Measurements from ENCODE around the gene PHIP. TPM values are rescaled to one million over a fixed set of nuclear protein-coding genes. Genes with fewer than 3 reads are reported as not detected.

Gene PHIP
- total RNA-seq, 1 experiment from 2014 or later = 53.6 TPM

DNA sequence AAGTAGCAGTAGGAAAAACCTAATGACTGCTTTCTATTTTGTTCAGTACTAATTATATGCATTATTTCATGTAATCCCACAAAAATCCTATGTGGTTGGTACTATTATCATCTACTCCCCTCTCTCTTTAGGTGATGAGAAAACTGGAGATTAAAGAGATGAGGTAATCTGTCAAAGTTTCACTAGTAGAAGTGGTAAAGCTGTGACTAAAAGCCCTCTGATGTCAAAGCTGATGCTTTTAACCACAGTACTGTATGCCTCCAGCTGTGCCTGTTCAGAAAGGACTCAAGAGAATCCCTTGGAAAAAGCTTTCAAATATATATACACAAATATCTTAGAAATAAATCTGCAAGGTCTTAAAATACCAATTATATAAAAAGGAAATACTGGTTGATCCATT is 38.0 kb downstream of the PHIP start:
- TF ChIP-seq, protein P1, sequence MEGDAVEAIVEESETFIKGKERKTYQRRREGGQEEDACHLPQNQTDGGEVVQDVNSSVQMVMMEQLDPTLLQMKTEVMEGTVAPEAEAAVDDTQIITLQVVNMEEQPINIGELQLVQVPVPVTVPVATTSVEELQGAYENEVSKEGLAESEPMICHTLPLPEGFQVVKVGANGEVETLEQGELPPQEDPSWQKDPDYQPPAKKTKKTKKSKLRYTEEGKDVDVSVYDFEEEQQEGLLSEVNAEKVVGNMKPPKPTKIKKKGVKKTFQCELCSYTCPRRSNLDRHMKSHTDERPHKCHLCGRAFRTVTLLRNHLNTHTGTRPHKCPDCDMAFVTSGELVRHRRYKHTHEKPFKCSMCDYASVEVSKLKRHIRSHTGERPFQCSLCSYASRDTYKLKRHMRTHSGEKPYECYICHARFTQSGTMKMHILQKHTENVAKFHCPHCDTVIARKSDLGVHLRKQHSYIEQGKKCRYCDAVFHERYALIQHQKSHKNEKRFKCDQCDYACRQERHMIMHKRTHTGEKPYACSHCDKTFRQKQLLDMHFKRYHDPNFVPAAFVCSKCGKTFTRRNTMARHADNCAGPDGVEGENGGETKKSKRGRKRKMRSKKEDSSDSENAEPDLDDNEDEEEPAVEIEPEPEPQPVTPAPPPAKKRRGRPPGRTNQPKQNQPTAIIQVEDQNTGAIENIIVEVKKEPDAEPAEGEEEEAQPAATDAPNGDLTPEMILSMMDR (conservative IDR thresholded peaks at IDR 0.05) = no peak
- H4K5ac ChIP-seq (ENCODE audit: insufficient read length, low read depth, low read length) = no peak overlapping the region
- no peak overlapping the region for H2BK15ac ChIP-seq (ENCODE audit: low read depth, low read length)
- no peak overlapping the region for H4K91ac ChIP-seq (ENCODE audit: insufficient read length, low read depth, low read length)
- H3K23me2 ChIP-seq (ENCODE audit: insufficient read length, low read depth, low read length, poor library complexity, severe bottlenecking) = no peaks in the 10 kb centered on the region
- no peak overlapping the region for H2BK12ac ChIP-seq (ENCODE audit: insufficient read length, low read depth, low read length)
- no peak overlapping the region for H3K4me3 Mint-ChIP-seq
- no peaks in the 10 kb centered on the region for H3K27me3 Mint-ChIP-seq (ENCODE audit: low read depth)
- H2BK120ac ChIP-seq (ENCODE audit: low read depth, low read length, poor library complexity, severe bottlenecking) = no peak overlapping the region
- H3K9me3 ChIP-seq (ENCODE audit: control insufficient read depth, low read depth, low read length) = no peaks in the 10 kb centered on the region
- no peak overlapping the region for H3K56ac ChIP-seq (ENCODE audit: insufficient read length, low read depth, low read length)
- no peak overlapping the region for H3K4me2 ChIP-seq (ENCODE audit: insufficient read depth, insufficient read length, low read length)
- H3K18ac ChIP-seq (ENCODE audit: insufficient read length, low read depth, low read length) = no peak overlapping the region
- H3K79me1 ChIP-seq (ENCODE audit: insufficient read depth, low read depth, low read length, poor library complexity, severe bottlenecking) = no peaks in the 10 kb centered on the region
- no peak overlapping the region for H3K27ac Mint-ChIP-seq
- peaks cover 27 to 64% (median 44%) of the 10 kb centered on the region in 3 experiments for H3K36me3 Mint-ChIP-seq (ENCODE audit: insufficient read depth in 1 of 3, low read depth in 3 of 3)
- no peaks in the 10 kb centered on the region for H3K4me1 ChIP-seq (ENCODE audit: insufficient read depth, low read length)
- H3T11ph ChIP-seq (ENCODE audit: low read length) = no peak overlapping the region
- H3K4me1 Mint-ChIP-seq = peaks cover 3 to 8% of the 10 kb centered on the region in 2 experiments; a peak in 2 of 4 replicates
- no peak overlapping the region for H2BK20ac ChIP-seq (ENCODE audit: low read depth, low read length, poor library complexity, severe bottlenecking)
- no peak overlapping the region for H3K27ac ChIP-seq (ENCODE audit: insufficient read length, low read depth, low read length)
- no peak overlapping the region for H3K9ac ChIP-seq (ENCODE audit: extremely low read depth, insufficient read length, low read length)
- no peaks in the 10 kb centered on the region for H3K79me2 ChIP-seq (ENCODE audit: insufficient read depth, low read length)
- no peak overlapping the region for H3K4ac ChIP-seq (ENCODE audit: low read depth, low read length)
- no peak overlapping the region for H2BK5ac ChIP-seq (ENCODE audit: insufficient read length, low read length)
- H3K14ac ChIP-seq (ENCODE audit: insufficient read depth, low read length) = no peak overlapping the region
- no peak overlapping the region for H3K23ac ChIP-seq (ENCODE audit: insufficient read length, low read depth, low read length)
- no peaks in the 10 kb centered on the region for H4K20me1 ChIP-seq (ENCODE audit: control insufficient read depth, insufficient read depth, insufficient read length)
- H2AK5ac ChIP-seq (ENCODE audit: insufficient read length, low read length) = no peak overlapping the region
- DNase-seq = no peak
- H2AFZ ChIP-seq (ENCODE audit: low read length) = no peak overlapping the region
- no peak overlapping the region for H4K8ac ChIP-seq (replicated peaks; ENCODE audit: insufficient read length, low read depth, low read length)
- no peaks in the 10 kb centered on the region for H3K9me3 Mint-ChIP-seq
- H3K27me3 ChIP-seq (ENCODE audit: insufficient read depth, low read length) = no peaks in the 10 kb centered on the region

Data from H9 (cell line).